ENCODE results near the gene DBP.

- TF ChIP-seq EZH2 (IDR thresholded peaks at IDR 0.05; ENCODE audit: insufficient read depth, poor library complexity, severe bottlenecking): no peak
- TF ChIP-seq EZH2phosphoT487 (IDR thresholded peaks at IDR 0.05; ENCODE audit: insufficient read depth, low read depth): no peak
Measured at GRCh38 chr19:48676887-48677286, 39.7 kb upstream of the DBP start.

All from GM23248 (cell line).